CD4-positive, CD25-positive, alpha-beta regulatory T cell (primary cell): Measurements from ENCODE around the gene MARCOL. TPM values are rescaled to one million over a fixed set of nuclear protein-coding genes. Genes with fewer than 3 reads are reported as not detected.
"Not testable (repeated sequence)": the region's sequence is repeated elsewhere in the genome, so short reads cannot be mapped to it uniquely, and the experiment has no call there.

ENCODE experiments used
- ATAC-seq, 2 donors: fragments of 150-1000 bp; cut with Tn5 transposase; one replicate each; pipeline ENCODE4 v1.10.0; 2021; ENCODE audit warnings: low read depth in 2 of 2, moderate number of reproducible peaks in 2 of 2, moderate library complexity in 1 of 2
- DNase-seq, 3 donors: peaks; one replicate each; pipeline versions ENCODE4 v3.0.0 to v3.0.0-alpha.2; 2012 to 2022; ENCODE audit warnings: mixed read lengths in 1 of 3
- H3K27ac ChIP-seq: one replicate; pipeline ENCODE4 v1.7.0; 2013; ENCODE audit warnings: mild to moderate bottlenecking, low read length; ENCODE audit not compliant: insufficient read depth, poor library complexity, severe bottlenecking
- H3K27me3 ChIP-seq: one replicate; pipeline ENCODE4 v1.7.0; 2013; ENCODE audit warnings: low read length; ENCODE audit not compliant: control insufficient read depth, insufficient read depth
- H3K36me3 ChIP-seq: one replicate; pipeline ENCODE4 v1.7.0; 2013; ENCODE audit warnings: mild to moderate bottlenecking, low read length, moderate library complexity; ENCODE audit not compliant: control insufficient read depth, insufficient read depth
- H3K4me1 ChIP-seq: 2 replicates; pipeline ENCODE4 v1.7.0; 2013; ENCODE audit warnings: mild to moderate bottlenecking, low read length; ENCODE audit not compliant: insufficient read depth, control insufficient read depth, poor library complexity, severe bottlenecking
- H3K4me3 ChIP-seq: one replicate; pipeline ENCODE4 v1.7.0; 2013; ENCODE audit warnings: low read depth, mild to moderate bottlenecking, low read length, moderate library complexity
- H3K9me3 ChIP-seq, 2 experiments: 1 replicate in 1 of 2; 2 replicates in 1 of 2; pipeline ENCODE4 v1.7.0; 2013; ENCODE audit warnings: low read length in 2 of 2, mild to moderate bottlenecking in 1 of 2, moderate library complexity in 1 of 2; ENCODE audit not compliant: control insufficient read depth in 2 of 2
- H3K27ac Mint-ChIP-seq, 3 donors: one replicate each; pipeline ENCODE4 v1.8.0; 2020 to 2022; ENCODE audit warnings: mild to moderate bottlenecking in 3 of 3, mixed read lengths in 3 of 3, moderate library complexity in 2 of 3
- H3K27me3 Mint-ChIP-seq: one replicate; pipeline ENCODE4 v1.8.0; 2022; ENCODE audit warnings: mild to moderate bottlenecking, mixed read lengths
- H3K36me3 Mint-ChIP-seq: one replicate; pipeline ENCODE4 v1.8.0; 2020; ENCODE audit warnings: mixed read lengths
- H3K4me1 Mint-ChIP-seq, 4 donors: one replicate each; pipeline ENCODE4 v1.8.0; 2020 to 2022; ENCODE audit warnings: mixed read lengths in 4 of 4, mild to moderate bottlenecking in 1 of 4
- H3K4me3 Mint-ChIP-seq, 4 donors: one replicate each; pipeline ENCODE4 v1.8.0; 2020 to 2022; ENCODE audit warnings: mild to moderate bottlenecking in 4 of 4, mixed read lengths in 4 of 4, moderate library complexity in 3 of 4
- H3K9me3 Mint-ChIP-seq, 7 donors: one replicate each; pipeline ENCODE4 v1.8.0; 2020 to 2022; ENCODE audit warnings: mixed read lengths in 7 of 7, mild to moderate bottlenecking in 3 of 7, moderate library complexity in 2 of 7
- polyA plus RNA-seq, 4 donors: library from polyadenylated mRNA; unstranded; fragments of 300-500 nt; fragmentation: Illumina TruSeq; gene quantifications; one replicate each; pipeline ENCODE4 v1.2.3, GENCODE V29; 2021
- total RNA-seq: library from RNA; stranded (reverse); gene quantifications from one replicate; pipeline ENCODE4 v1.2.3, GENCODE V29; 2022

MARCOL gene
- total and polyA plus RNA-seq, 5 donors from 2014 or later, result not detected

DNA sequence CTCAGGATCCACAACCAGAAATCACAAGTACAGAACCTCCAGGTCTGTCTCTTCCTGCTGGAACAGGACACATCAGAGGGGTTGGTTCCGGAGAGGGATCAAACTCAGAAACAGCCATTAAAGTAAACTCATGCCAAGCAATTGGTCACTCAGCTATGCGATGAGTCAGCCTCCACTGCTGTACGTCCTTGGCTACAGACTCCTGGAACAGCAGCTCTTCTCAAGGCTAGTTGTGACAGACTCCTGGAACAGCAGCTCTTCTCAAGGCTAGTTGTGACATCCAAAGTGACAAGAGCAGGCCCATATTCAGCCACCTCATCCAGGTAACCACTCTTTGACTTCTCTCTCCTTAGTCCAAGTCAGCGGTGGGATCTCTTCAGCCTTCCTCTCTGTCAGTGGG, 30.2 kb downstream of the MARCOL start, which contains the start of gene SPINK13:
TSS of gene SPINK13 (plus strand) at position 229 of the 400 bp plus-strand sequence. CDS start 1,279 bp downstream, outside the sequence.
- no peak within 1 kb of the TSS for H3K27ac Mint-ChIP-seq
- no peaks in the 10 kb centered on the region for H3K9me3 ChIP-seq
- no peaks in the 10 kb centered on the region for H3K27me3 ChIP-seq
- H3K4me1 Mint-ChIP-seq, result no peaks in the 10 kb centered on the region
- H3K36me3 Mint-ChIP-seq, result no peaks in the 10 kb centered on the region
- H3K4me3 Mint-ChIP-seq, result peak within 1 kb of the TSS in 1 of 4 donors; percentile 5
- H3K36me3 ChIP-seq, result no peaks in the 10 kb centered on the region
- DNase-seq, result no peak
- no peak within 1 kb of the TSS for H3K4me3 ChIP-seq
- no peak for ATAC-seq
- H3K27me3 Mint-ChIP-seq, result no peaks in the 10 kb centered on the region
- H3K27ac ChIP-seq, result no peak within 1 kb of the TSS
- H3K9me3 Mint-ChIP-seq, result peaks cover 0 to 6% (median 0%) of the 10 kb centered on the region in 7 donors
- H3K4me1 ChIP-seq, result no peaks in the 10 kb centered on the region

DNA sequence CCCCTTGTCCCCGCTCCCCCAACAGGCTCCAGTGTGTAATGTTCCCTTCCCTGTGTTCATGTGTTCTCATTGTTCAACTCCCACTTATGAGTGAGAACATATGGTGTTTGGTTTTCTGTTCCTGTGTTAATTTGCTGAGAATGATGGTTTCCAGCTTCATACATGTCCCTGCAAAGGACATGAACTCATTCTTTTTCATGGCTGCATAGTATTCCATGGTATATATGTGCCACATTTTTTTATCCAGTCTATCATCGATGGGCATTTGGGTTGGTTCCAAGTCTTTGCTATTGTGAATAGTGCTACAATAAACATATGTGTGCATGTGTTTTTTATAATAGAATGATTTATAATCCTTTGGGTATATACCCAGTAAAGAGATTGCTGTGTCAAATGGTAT, 36.8 kb downstream of the MARCOL start:
- H3K4me3 Mint-ChIP-seq, H3K4me1 Mint-ChIP-seq, H3K27me3 ChIP-seq, H3K27me3 Mint-ChIP-seq, H3K4me1 ChIP-seq, H3K36me3 Mint-ChIP-seq, H3K27ac ChIP-seq, H3K9me3 ChIP-seq, DNase-seq, H3K27ac Mint-ChIP-seq, H3K36me3 ChIP-seq, ATAC-seq, H3K4me3 ChIP-seq: not testable (repeated sequence)
- peaks cover 0 to 27% (median 12%) of the 10 kb centered on the region in 7 donors for H3K9me3 Mint-ChIP-seq

DNA sequence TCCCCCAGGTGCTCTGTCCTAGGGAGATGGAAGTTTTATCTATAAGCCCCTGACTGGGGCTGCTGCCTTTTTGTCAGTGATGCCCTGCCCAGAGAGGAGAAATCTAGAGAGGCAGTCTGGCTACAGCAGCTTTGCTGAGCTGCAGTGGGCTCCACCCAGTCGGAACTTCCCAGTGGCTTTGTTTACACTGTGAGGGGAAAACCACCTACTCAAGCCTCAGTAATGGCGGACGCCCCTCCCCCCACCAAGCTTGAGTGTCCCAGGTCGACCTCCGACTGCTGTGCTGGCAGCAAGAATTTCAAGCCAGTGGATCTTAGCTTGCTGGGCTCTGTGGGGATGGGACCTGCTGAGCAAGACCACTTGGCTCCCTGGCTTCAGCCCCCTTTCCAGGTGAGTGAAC, 42.6 kb downstream of the MARCOL start:
- DNase-seq, H3K27ac ChIP-seq, H3K36me3 Mint-ChIP-seq, H3K9me3 ChIP-seq, H3K4me3 Mint-ChIP-seq, ATAC-seq, H3K4me1 ChIP-seq, H3K4me1 Mint-ChIP-seq, H3K4me3 ChIP-seq, H3K36me3 ChIP-seq, H3K27me3 ChIP-seq, H3K27me3 Mint-ChIP-seq, H3K27ac Mint-ChIP-seq: not testable (repeated sequence)
- H3K9me3 Mint-ChIP-seq, result peaks cover 0 to 25% (median 12%) of the 10 kb centered on the region in 7 donors

DNA sequence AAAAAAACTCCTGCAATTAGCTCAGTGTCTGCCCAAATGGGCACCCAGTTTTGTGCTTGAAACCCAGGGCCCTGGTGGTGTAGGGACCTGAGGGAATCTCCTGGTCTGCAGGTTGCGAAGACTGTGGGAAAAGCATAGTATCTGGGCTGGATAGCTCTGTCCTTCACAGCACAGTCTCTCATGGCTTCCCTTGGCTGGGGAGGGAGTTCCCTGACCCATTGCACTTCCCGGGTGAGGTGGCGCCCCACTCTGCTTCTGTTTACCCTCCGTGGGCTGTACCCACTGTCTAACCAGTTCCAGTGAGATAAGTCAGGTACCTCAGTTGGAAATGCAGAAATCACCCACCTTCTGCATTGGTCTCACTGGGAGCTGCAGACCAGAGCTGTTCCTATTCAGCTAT, 43.0 kb downstream of the MARCOL start:
- not testable (repeated sequence) for ATAC-seq, H3K27me3 ChIP-seq, H3K4me1 ChIP-seq, H3K36me3 ChIP-seq, H3K4me1 Mint-ChIP-seq, DNase-seq, H3K4me3 Mint-ChIP-seq, H3K27ac Mint-ChIP-seq, H3K27me3 Mint-ChIP-seq, H3K27ac ChIP-seq, H3K36me3 Mint-ChIP-seq, H3K4me3 ChIP-seq, H3K9me3 ChIP-seq
- peaks cover 0 to 25% (median 12%) of the 10 kb centered on the region in 7 donors for H3K9me3 Mint-ChIP-seq

DNA sequence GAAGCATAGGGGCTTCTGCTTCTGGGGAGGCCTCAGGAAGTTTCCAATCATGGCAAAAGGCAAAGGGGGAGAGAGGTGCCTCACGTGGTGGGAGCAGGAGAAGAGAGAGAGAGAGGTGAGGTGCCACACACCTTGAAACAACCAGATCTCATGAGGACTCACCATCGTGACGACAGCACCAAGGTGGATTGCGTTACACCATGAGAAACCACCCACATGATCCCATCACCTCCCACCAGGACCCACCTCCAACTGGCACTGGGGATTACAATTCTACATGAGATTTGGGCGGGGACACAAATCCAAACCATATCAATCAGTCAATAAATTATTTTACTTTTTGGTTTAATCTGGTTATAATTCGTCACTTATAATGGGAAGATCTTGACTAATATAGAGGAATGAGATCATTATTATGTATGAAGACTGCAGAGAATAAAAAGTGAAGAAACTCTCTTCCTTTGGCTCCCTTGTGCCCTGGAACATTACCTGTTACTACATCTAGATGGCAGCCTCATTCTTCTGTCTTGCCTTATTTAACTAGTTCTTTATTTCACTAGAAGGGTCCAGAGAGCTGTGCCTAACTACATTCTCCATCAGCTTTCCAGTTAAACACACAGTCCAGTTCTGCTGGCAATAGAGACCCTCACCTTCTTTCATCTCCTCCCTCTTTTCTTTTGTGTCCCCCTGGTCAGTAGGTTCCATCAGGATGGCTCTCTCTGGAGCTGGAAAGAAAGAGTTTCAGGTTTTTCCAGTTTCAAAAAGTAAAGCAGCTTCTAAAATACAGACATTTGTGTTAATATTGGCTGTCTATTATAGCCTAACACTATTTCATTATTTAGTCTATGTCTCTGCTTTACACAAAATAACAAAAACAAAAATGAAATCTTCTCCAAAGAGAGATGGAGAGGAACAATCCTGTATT, 52.2 kb downstream of the MARCOL start:
- ATAC-seq, result no peak
- Mint-ChIP-seq H3K9me3 (no peaks in the 10 kb centered on the region), H3K4me3 (no peak overlapping the region), H3K4me1 (no peaks in the 10 kb centered on the region), H3K36me3 (no peaks in the 10 kb centered on the region), H3K27ac (no peak overlapping the region), H3K27me3 (peaks cover 6% of the 10 kb centered on the region)
- Histone ChIP-seq H3K27me3 (no peaks in the 10 kb centered on the region), H3K4me3 (no peak overlapping the region), H3K36me3 (no peaks in the 10 kb centered on the region), H3K4me1 (no peaks in the 10 kb centered on the region), H3K9me3 (no peaks in the 10 kb centered on the region), H3K27ac (no peak overlapping the region)
- DNase-seq, result peak in 2 of 3 donors; percentile 1 to 10

Other genes with a start within 250 kb of the MARCOL start
- gene SPINK5, start 174.5 kb upstream of the MARCOL start, total RNA-seq, result not detected
- gene SPINK5, start 174.5 kb upstream of the MARCOL start, polyA plus RNA-seq, result not detected
- not detected for gene SPINK14, start 70.0 kb upstream of the MARCOL start, total RNA-seq
- gene SPINK14, start 70.0 kb upstream of the MARCOL start, polyA plus RNA-seq, result not detected
- gene SPINK6, start 35.5 kb upstream of the MARCOL start, total RNA-seq, result not detected
- not detected for gene SPINK6, start 35.5 kb upstream of the MARCOL start, polyA plus RNA-seq
- gene SPINK13, start 30.3 kb downstream of the MARCOL start, total RNA-seq, result not detected
- gene SPINK13, start 30.3 kb downstream of the MARCOL start, polyA plus RNA-seq, result not detected
- not detected for gene SPINK7, start 73.9 kb downstream of the MARCOL start, total RNA-seq
- not detected for gene SPINK7, start 73.9 kb downstream of the MARCOL start, polyA plus RNA-seq
- not detected for gene SPINK9, start 97.0 kb downstream of the MARCOL start, total RNA-seq
- not detected for gene SPINK9, start 97.0 kb downstream of the MARCOL start, polyA plus RNA-seq
- gene FBXO38, start 145.4 kb downstream of the MARCOL start, total RNA-seq, result 54.6 TPM
- 10 to 100 TPM; 16.0 to 31.4 (median 19.8) TPM for gene FBXO38, start 145.4 kb downstream of the MARCOL start, polyA plus RNA-seq